Gastrocnemius medialis (tissue), 4 donors: ENCODE measurements around the gene XPC. TPM values are rescaled to one million over a fixed set of nuclear protein-coding genes. Genes with fewer than 3 reads are reported as not detected.

Source experiments
- ATAC-seq, 2 donors: fragments of 150-250 bp; one replicate each; pipeline ENCODE4 v1.9.1; 2016
- DNase-seq, 2 donors: peaks; one replicate each; pipeline ENCODE4 v3.0.0-alpha.2; 2019
- H3K27ac ChIP-seq, 4 donors: fragments of 200-600 bp; sonication (generic); 1 replicate in 1 of 4; 2 replicates in 3 of 4; pipeline ENCODE4 v1.5.1; 2016 to 2018; ENCODE audit warnings: mild to moderate bottlenecking in 2 of 4, moderate library complexity in 1 of 4
- H3K27me3 ChIP-seq, 3 donors: fragments of 200-600 bp; sonication (generic) in 2 of 3; 1 replicate in 1 of 3; 2 replicates in 2 of 3; pipeline versions ENCODE4 v1.5.1 to v1.6.0; 2016 to 2019; ENCODE audit warnings: mild to moderate bottlenecking in 1 of 3, moderate library complexity in 1 of 3
- H3K36me3 ChIP-seq, 2 donors: fragments of 200-600 bp; sonication (generic) in 1 of 2; one replicate each; pipeline ENCODE4 v1.5.1; 2017 to 2018
- H3K4me1 ChIP-seq, 2 donors: fragments of 200-600 bp; sonication (generic) in 1 of 2; one replicate each; pipeline ENCODE4 v1.5.1; 2016 to 2017; ENCODE audit warnings: mild to moderate bottlenecking in 2 of 2
- H3K4me3 ChIP-seq, 4 donors: fragments of 200-600 bp; sonication (generic) in 3 of 4; 1 replicate in 1 of 4; 2 replicates in 3 of 4; pipeline ENCODE4 v1.5.1; 2016 to 2019; ENCODE audit warnings: mild to moderate bottlenecking in 2 of 4
- H3K9me3 ChIP-seq, 3 donors: fragments of 200-600 bp; sonication (generic) in 2 of 3; 1 replicate in 1 of 3; 2 replicates in 2 of 3; pipeline ENCODE4 v1.5.1; 2016 to 2019
- CTCF ChIP-seq, 5 experiments: fragments of 450-650 bp in 3 of 5; fragments of 200-600 bp in 2 of 5; sonication (generic) in 2 of 5; IDR thresholded peaks in 4 of 5; conservative IDR thresholded peaks in 1 of 5; 1 replicate in 4 of 5; 2 replicates in 1 of 5; pipeline ENCODE4 v1.5.1; 2016 to 2019; ENCODE audit warnings: antibody characterized with exemption in 5 of 5, mild to moderate bottlenecking in 3 of 5, moderate library complexity in 3 of 5
- POLR2A ChIP-seq, 2 donors: fragments of 450-650 bp; IDR thresholded peaks; one replicate each; pipeline ENCODE4 v1.6.1; 2017; ENCODE audit warnings: antibody characterized with exemption in 2 of 2, mild to moderate bottlenecking in 2 of 2, moderate library complexity in 2 of 2
- in situ Hi-C, 4 donors: fragments of 200-750 bp; cut with MboI; loops; one replicate each; pipeline versions ENCODE4 v1.15.0 to v1.8.0; 2017; ENCODE audit warnings: low sequenced_read_pairs in 4 of 4
- intact Hi-C: fragments of 100-400 bp; cut with DNase I; formaldehyde crosslinking; loops from one replicate; pipeline ENCODE4 v1.15.1; 2023; ENCODE audit warnings: low total_unique reads
- total RNA-seq, 4 donors: library from RNA; depleted of rRNA; stranded (reverse); fragments of >200 nt; gene quantifications; one replicate each; pipeline versions ENCODE4 v1.1.0 to v1.2.3, GENCODE V29; 2016

XPC gene
- total RNA-seq, 4 donors from 2014 or later, result 22.0 to 30.6 (median 27.0) TPM

- Histone ChIP-seq H3K27me3 (peaks cover 0 to 6% (median 0%) of the 10 kb centered on the region in 3 donors), H3K27ac (no peak overlapping the region), H3K4me3 (no peak overlapping the region), H3K9me3 (no peaks in the 10 kb centered on the region), H3K4me1 (no peaks in the 10 kb centered on the region), H3K36me3 (no peaks in the 10 kb centered on the region)
- no peak for DNase-seq
- intact Hi-C loops, result no loop called here
- ATAC-seq, result no peak
- TF ChIP-seq POLR2A (IDR thresholded peaks at IDR 0.05) (no peak), CTCF (IDR thresholded peaks at IDR 0.05 in 4 of 5, conservative IDR thresholded peaks at IDR 0.05 in 1 of 5) (no peak)
- in situ Hi-C loops, result no loop called here
Measured at GRCh38 chr3:14097616-14098391, 80.6 kb downstream of the XPC start.

GRCh38 chr3:14096742-14097141 lies 81.7 kb downstream of the XPC start:
- TF ChIP-seq CTCF (IDR thresholded peaks at IDR 0.05 in 4 of 5, conservative IDR thresholded peaks at IDR 0.05 in 1 of 5), result no peak
- TF ChIP-seq POLR2A (IDR thresholded peaks at IDR 0.05), result no peak

More at GRCh38 chr3:14096742-14097141, 81.7 kb downstream of the XPC start:
- Histone ChIP-seq H3K36me3 (no peaks in the 10 kb centered on the region), H3K4me1 (no peaks in the 10 kb centered on the region), H3K4me3 (no peak overlapping the region), H3K27me3 (peaks cover 0 to 6% (median 0%) of the 10 kb centered on the region in 3 donors), H3K9me3 (no peaks in the 10 kb centered on the region), H3K27ac (no peak overlapping the region)
- no peak for ATAC-seq
- no peak for DNase-seq
- in situ Hi-C loops (no loop called here), intact Hi-C loops (no loop called here)

Other genes with a start within 250 kb of the XPC start
- gene CHCHD4, start 53.7 kb downstream of the XPC start, total RNA-seq, result 10 to 100 TPM; 16.2 to 49.4 (median 22.8) TPM
- 100 to 1,000 TPM in 1 of 4 donors, 10 to 100 TPM in 3; 68.2 to 128 (median 78.6) TPM for gene TMEM43, start 53.5 kb downstream of the XPC start, total RNA-seq
- gene LSM3, start 216 bp upstream of the XPC start, total RNA-seq, result 10 to 100 TPM; 11.6 to 16.8 (median 14.2) TPM
- 100 to 1,000 TPM in 2 of 4 donors, 10 to 100 TPM in 2; 42.1 to 119 (median 88.7) TPM for gene SLC6A6, start 224.0 kb upstream of the XPC start, total RNA-seq